BLaER1 treated with 17β-estradiol and CSF1 and Interleukin-3, amounts not matched to agents 10 nM and 100 nM (cell line): ENCODE data around the gene TWNK.
A peak's percentile ranks its signal among the peaks of the same experiment; 100 is the strongest.

Experiments
- H3K27ac ChIP-seq, 11 experiments: shearing (Covaris generic); formaldehyde crosslinking; 2 replicates each; pipeline ENCODE4 v1.8.1; 2022
- H3K27me3 ChIP-seq, 11 experiments: shearing (Covaris generic); formaldehyde crosslinking; 2 replicates each; pipeline ENCODE4 v1.8.1; 2022
- H3K36me3 ChIP-seq, 11 experiments: shearing (Covaris generic); formaldehyde crosslinking; 2 replicates each; pipeline ENCODE4 v1.8.1; 2022
- H3K4me1 ChIP-seq, 10 experiments: shearing (Covaris generic); formaldehyde crosslinking; 2 replicates each; pipeline ENCODE4 v1.8.1; 2022
- H3K4me2 ChIP-seq, 11 experiments: shearing (Covaris generic); formaldehyde crosslinking; 2 replicates each; pipeline ENCODE4 v1.8.1; 2022
- H3K4me3 ChIP-seq, 10 experiments: shearing (Covaris generic); formaldehyde crosslinking; 2 replicates each; pipeline ENCODE4 v1.8.1; 2022
- H3K9ac ChIP-seq, 11 experiments: shearing (Covaris generic); formaldehyde crosslinking; 2 replicates each; pipeline ENCODE4 v1.8.1; 2022
- H3K9me3 ChIP-seq, 11 experiments: shearing (Covaris generic); formaldehyde crosslinking; replicated peaks in 1 of 11; 2 replicates each; pipeline ENCODE4 v1.8.1; 2022
- H4K20me1 ChIP-seq, 11 experiments: shearing (Covaris generic); formaldehyde crosslinking; 2 replicates each; pipeline ENCODE4 v1.8.1; 2022
- Cebpa-rat ChIP-seq, 11 experiments: shearing (Covaris generic); IDR thresholded peaks; 2 replicates each; pipeline ENCODE4 v1.8.1; 2022

Gene TWNK

GRCh38 chr10:101035916-101036702 lies 48.8 kb downstream of the TWNK start:
- H3K27me3 ChIP-seq, result no peaks in the 10 kb centered on the region
- no peak overlapping the region for H3K27ac ChIP-seq
- no peak for TF ChIP-seq Cebpa-rat (IDR thresholded peaks at IDR 0.05)
- no peak overlapping the region for H3K4me2 ChIP-seq
- peaks cover 38 to 64% (median 54%) of the 10 kb centered on the region in 11 experiments for H3K36me3 ChIP-seq
- peaks cover 26 to 41% (median 32%) of the 10 kb centered on the region in 10 experiments for H3K4me1 ChIP-seq
- peaks cover 5 to 88% (median 26%) of the 10 kb centered on the region in 11 experiments; a peak in 16 of 22 replicates for H4K20me1 ChIP-seq
- H3K9me3 ChIP-seq, result no peaks in the 10 kb centered on the region
- no peak overlapping the region for H3K4me3 ChIP-seq
- peak overlapping the region in 2 of 11 experiments; percentile 4 to 9; a peak in 1 of 22 replicates for H3K9ac ChIP-seq

DNA sequence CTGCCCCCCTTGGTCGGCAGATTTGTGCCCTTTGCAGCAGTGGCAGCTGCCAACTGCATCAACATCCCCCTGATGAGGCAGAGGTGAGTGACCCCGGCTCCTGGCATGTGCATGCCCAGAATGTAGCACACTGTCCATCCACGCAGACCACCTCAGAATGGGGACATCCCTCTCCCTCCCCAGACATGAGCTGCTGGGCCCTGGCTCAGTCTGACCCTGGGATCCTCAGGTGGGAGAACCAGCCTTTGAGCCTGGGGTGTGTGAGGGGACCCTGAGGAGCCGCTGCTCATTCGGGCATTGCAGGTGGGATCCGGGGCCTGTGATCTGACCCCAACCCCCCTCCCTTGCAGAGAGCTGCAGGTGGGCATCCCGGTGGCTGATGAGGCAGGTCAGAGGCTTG lies 49.4 kb downstream of the TWNK start:
- peaks cover 27 to 40% (median 34%) of the 10 kb centered on the region in 10 experiments for H3K4me1 ChIP-seq
- no peak overlapping the region for H3K27ac ChIP-seq
- H3K9ac ChIP-seq, result peak overlapping the region in 1 of 11 experiments; percentile 4; a peak in 1 of 22 replicates
- no peak overlapping the region for H3K4me2 ChIP-seq
- no peaks in the 10 kb centered on the region for H3K27me3 ChIP-seq
- H3K36me3 ChIP-seq, result peaks cover 38 to 64% (median 54%) of the 10 kb centered on the region in 11 experiments
- H3K9me3 ChIP-seq, result no peaks in the 10 kb centered on the region
- H3K4me3 ChIP-seq, result no peak overlapping the region
- no peak for TF ChIP-seq Cebpa-rat (IDR thresholded peaks at IDR 0.05)
- H4K20me1 ChIP-seq, result peaks cover 5 to 88% (median 26%) of the 10 kb centered on the region in 11 experiments; a peak in 16 of 22 replicates

- peaks cover 38 to 64% (median 54%) of the 10 kb centered on the region in 11 experiments for H3K36me3 ChIP-seq
- no peak for TF ChIP-seq Cebpa-rat (IDR thresholded peaks at IDR 0.05)
Observed at GRCh38 chr10:101038484-101038883, 51.1 kb downstream of the TWNK start.

DNA sequence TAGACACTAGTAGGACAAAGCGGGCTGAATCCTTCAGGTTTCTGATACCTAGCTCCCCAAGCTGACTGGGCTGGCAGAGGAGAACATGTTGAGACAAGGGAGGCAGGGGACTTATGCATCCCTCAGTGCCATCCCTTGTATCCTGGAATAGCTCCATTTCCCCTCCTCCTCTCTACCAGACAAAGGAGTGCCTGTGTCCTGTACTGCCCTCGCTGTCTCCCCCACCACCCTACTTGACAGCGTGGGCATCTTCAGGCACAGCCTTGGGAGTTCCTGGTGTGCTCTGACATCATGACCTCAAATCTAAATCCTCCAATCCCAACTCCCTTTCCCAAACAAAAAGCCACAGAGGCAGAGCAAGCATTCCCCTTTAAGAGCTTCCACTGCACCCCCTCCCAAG lies 52.7 kb downstream of the TWNK start:
- Histone ChIP-seq H4K20me1 (peaks cover 0 to 61% (median 16%) of the 10 kb centered on the region in 11 experiments; a peak in 12 of 22 replicates), H3K27ac (no peak overlapping the region), H3K4me2 (no peak overlapping the region), H3K4me1 (peaks cover 25 to 37% (median 32%) of the 10 kb centered on the region in 10 experiments), H3K27me3 (peaks cover 0 to 3% (median 0%) of the 10 kb centered on the region in 11 experiments; a peak in 4 of 22 replicates), H3K36me3 (peaks cover 33 to 57% (median 50%) of the 10 kb centered on the region in 11 experiments), H3K4me3 (no peak overlapping the region), H3K9me3 (no peaks in the 10 kb centered on the region), H3K9ac (0 out of 22 replicates have a peak overlapping the region, but pooled peaks of 1 of the 11 experiments have one; percentile 32)
- no peak for TF ChIP-seq Cebpa-rat (IDR thresholded peaks at IDR 0.05)

More at GRCh38 chr10:101038484-101038883, 51.1 kb downstream of the TWNK start:
- Histone ChIP-seq H3K4me2 (no peak overlapping the region), H3K9ac (no peak overlapping the region), H3K27me3 (no peaks in the 10 kb centered on the region), H3K9me3 (no peaks in the 10 kb centered on the region), H3K4me3 (no peak overlapping the region), H4K20me1 (peaks cover 0 to 76% (median 20%) of the 10 kb centered on the region in 11 experiments; a peak in 13 of 22 replicates), H3K4me1 (peaks cover 25 to 46% (median 34%) of the 10 kb centered on the region in 10 experiments), H3K27ac (no peak overlapping the region)

- Histone ChIP-seq H3K4me1 (peaks cover 25 to 33% (median 30%) of the 10 kb centered on the region in 10 experiments), H3K4me3 (no peak overlapping the region), H3K4me2 (peak overlapping the region in 6 of 11 experiments; percentile 1 to 92 (median 57); a peak in 6 of 22 replicates), H3K27ac (no peak overlapping the region), H3K36me3 (peaks cover 26 to 49% (median 43%) of the 10 kb centered on the region in 11 experiments), H3K27me3 (peaks cover 0 to 11% (median 2%) of the 10 kb centered on the region in 11 experiments; a peak in 13 of 22 replicates), H3K9me3 (no peaks in the 10 kb centered on the region), H3K9ac (0 out of 22 replicates have a peak overlapping the region, but pooled peaks of 1 of the 11 experiments have one; percentile 6), H4K20me1 (peaks cover 0 to 53% (median 16%) of the 10 kb centered on the region in 11 experiments; a peak in 11 of 22 replicates)
- TF ChIP-seq Cebpa-rat (IDR thresholded peaks at IDR 0.05), result no peak
Observed at GRCh38 chr10:101040851-101041250, 53.5 kb downstream of the TWNK start.

DNA sequence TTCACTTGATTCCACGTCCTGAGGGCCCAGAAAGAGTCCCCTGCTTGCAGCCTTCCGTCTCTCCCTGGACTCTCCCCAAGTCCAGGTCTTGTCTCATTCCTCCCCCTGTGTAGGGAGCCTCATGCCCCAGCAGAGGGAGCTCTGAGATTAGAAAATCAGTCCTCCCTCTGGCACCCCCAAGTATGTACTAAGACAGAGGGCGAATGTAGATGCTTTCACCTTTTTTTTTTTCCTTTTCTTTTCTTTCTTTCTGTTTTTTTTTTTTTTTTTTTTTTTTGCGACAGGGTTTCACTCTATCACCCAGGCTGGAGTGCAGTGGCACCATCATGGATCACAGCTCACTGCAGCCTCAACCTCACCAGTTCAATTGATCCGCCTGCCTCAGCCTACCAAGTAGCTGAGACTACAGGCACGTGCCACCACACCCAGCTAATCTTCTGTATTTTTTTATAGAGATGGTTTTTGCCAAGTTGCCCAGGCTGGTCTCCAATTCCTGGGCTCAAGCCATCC lies 54.0 kb downstream of the TWNK start:
- peak overlapping the region; percentile 2 to 94 (median 85); a peak in 14 of 22 replicates for H3K4me2 ChIP-seq
- peaks cover 21 to 44% (median 39%) of the 10 kb centered on the region in 11 experiments for H3K36me3 ChIP-seq
- no peak overlapping the region for H3K4me3 ChIP-seq
- no peaks in the 10 kb centered on the region for H3K9me3 ChIP-seq
- TF ChIP-seq Cebpa-rat (IDR thresholded peaks at IDR 0.05), result no peak
- no peak overlapping the region for H3K27ac ChIP-seq
- peaks cover 25 to 33% (median 30%) of the 10 kb centered on the region in 10 experiments for H3K4me1 ChIP-seq
- H3K9ac ChIP-seq, result peak overlapping the region in 1 of 11 experiments; percentile 6; a peak in 1 of 22 replicates
- H4K20me1 ChIP-seq, result peaks cover 0 to 48% (median 16%) of the 10 kb centered on the region in 11 experiments; a peak in 10 of 22 replicates
- peaks cover 3 to 15% (median 7%) of the 10 kb centered on the region in 11 experiments; a peak in 21 of 22 replicates for H3K27me3 ChIP-seq

GRCh38 chr10:101042118-101042517 lies 54.8 kb downstream of the TWNK start:
- Histone ChIP-seq H3K4me2 (peak overlapping the region; percentile 76 to 96 (median 89)), H3K9me3 (no peaks in the 10 kb centered on the region), H3K4me3 (peak overlapping the region; percentile 46 to 71 (median 60)), H3K36me3 (peaks cover 13 to 36% (median 31%) of the 10 kb centered on the region in 11 experiments; a peak in 21 of 22 replicates), H3K9ac (peak overlapping the region; percentile 70 to 84 (median 80); a peak in 21 of 22 replicates), H3K27ac (peak overlapping the region; percentile 66 to 93 (median 80); a peak in 21 of 22 replicates), H3K27me3 (peaks cover 11 to 23% (median 15%) of the 10 kb centered on the region in 11 experiments), H3K4me1 (peaks cover 29 to 40% (median 37%) of the 10 kb centered on the region in 10 experiments), H4K20me1 (peaks cover 0 to 40% (median 10%) of the 10 kb centered on the region in 11 experiments; a peak in 9 of 22 replicates)
- no peak for TF ChIP-seq Cebpa-rat (IDR thresholded peaks at IDR 0.05)

- H3K9ac ChIP-seq, result peak overlapping the region; percentile 70 to 84 (median 80)
- peak overlapping the region; percentile 76 to 96 (median 89) for H3K4me2 ChIP-seq
- H3K27ac ChIP-seq, result peak overlapping the region; percentile 66 to 93 (median 80)
- H3K4me1 ChIP-seq, result peaks cover 29 to 44% (median 41%) of the 10 kb centered on the region in 10 experiments
- TF ChIP-seq Cebpa-rat (IDR thresholded peaks at IDR 0.05), result no peak
- H4K20me1 ChIP-seq, result peaks cover 0 to 34% (median 7%) of the 10 kb centered on the region in 11 experiments; a peak in 12 of 22 replicates
- peaks cover 18 to 30% (median 22%) of the 10 kb centered on the region in 11 experiments for H3K27me3 ChIP-seq
- no peaks in the 10 kb centered on the region for H3K9me3 ChIP-seq
- H3K4me3 ChIP-seq, result peak overlapping the region; percentile 46 to 71 (median 60)
- H3K36me3 ChIP-seq, result peaks cover 6 to 29% (median 24%) of the 10 kb centered on the region in 11 experiments; a peak in 21 of 22 replicates
Observed at GRCh38 chr10:101042667-101043362, 55.5 kb downstream of the TWNK start.
